AG04450 (cell line): ENCODE results near the gene HLA-DQB1. TPM values are rescaled to one million over a fixed set of nuclear protein-coding genes. Genes with fewer than 3 reads are reported as not detected.
"Not testable (repeated sequence)": the region's sequence is repeated elsewhere in the genome, so short reads cannot be mapped to it uniquely, and the experiment has no call there.

ENCODE experiments used
- CTCF ChIA-PET: fragments of 300-600, 350-600 bp; formaldehyde crosslinking; extraction: SDS; loops from one replicate; lab custom pipeline; 2022; ENCODE audit warnings: antibody characterized with exemption, inconsistent platforms; lab: Charles Lee
- POLR2A ChIA-PET: fragments of 350-600 bp; formaldehyde crosslinking; extraction: SDS; loops from one replicate; lab custom pipeline; 2021; ENCODE audit warnings: antibody characterized with exemption, inconsistent platforms; lab: Yijun Ruan, JAX
- DNase-seq: peaks from one replicate; pipeline ENCODE4 v3.0.0-alpha.2; 2011; ENCODE audit warnings: low read depth, low spot score
- H3K27ac ChIP-seq: one replicate; pipeline ENCODE4 v1.5.1; 2012; ENCODE audit warnings: low read depth, low read length, control low read depth
- H3K27me3 ChIP-seq: one replicate; pipeline ENCODE4 v1.6.0; 2012; ENCODE audit warnings: low read length; ENCODE audit not compliant: control insufficient read depth, insufficient read depth
- H3K4me3 ChIP-seq: 2 replicates; pipeline ENCODE4 v1.5.1; 2011; ENCODE audit warnings: mild to moderate bottlenecking, low read depth, low read length, control low read depth
- H3K9me3 ChIP-seq: 2 replicates; pipeline ENCODE4 v1.5.1; 2012; ENCODE audit warnings: low read length; ENCODE audit not compliant: control insufficient read depth, insufficient read depth
- CTCF ChIP-seq: IDR thresholded peaks from 2 replicates; pipeline ENCODE4 v1.5.1; 2011; ENCODE audit warnings: low read depth, low read length, control low read depth, inconsistent platforms
- polyA plus RNA-seq: library from polyadenylated mRNA; depleted of rRNA; stranded (reverse); fragments of >200 nt; gene quantifications from 2 replicates; pipeline ENCODE4 v1.2.3, GENCODE V29; 2011

Gene HLA-DQB1
- polyA plus RNA-seq, 1 experiment: not detected

- ChIA-PET CTCF (no interaction called here), POLR2A (no interaction called here)
- no peak for TF ChIP-seq CTCF
- no peak overlapping the region for H3K4me3 ChIP-seq
- H3K27me3 ChIP-seq: no peaks in the 10 kb centered on the region
- H3K9me3 ChIP-seq: no peaks in the 10 kb centered on the region
- no peak for DNase-seq
- no peak overlapping the region for H3K27ac ChIP-seq
Observed at GRCh38 chr6:32655203-32655710, 11.2 kb downstream of the HLA-DQB1 start.

GRCh38 chr6:32645047-32645703 lies 21.3 kb downstream of the HLA-DQB1 start:
- POLR2A ChIA-PET: no interaction called here
- H3K4me3 ChIP-seq: no peak overlapping the region
- CTCF ChIA-PET: no interaction called here
- H3K27ac ChIP-seq: no peak overlapping the region
- no peaks in the 10 kb centered on the region for H3K27me3 ChIP-seq
- DNase-seq: no peak
- TF ChIP-seq CTCF: no peak
- no peaks in the 10 kb centered on the region for H3K9me3 ChIP-seq

GRCh38 chr6:32643904-32644303 lies 22.6 kb downstream of the HLA-DQB1 start:
- no peak overlapping the region for H3K27ac ChIP-seq
- no peak for DNase-seq
- no peak overlapping the region for H3K4me3 ChIP-seq
- H3K9me3 ChIP-seq: no peaks in the 10 kb centered on the region
- ChIA-PET CTCF (no interaction called here), POLR2A (no interaction called here)
- H3K27me3 ChIP-seq: no peaks in the 10 kb centered on the region
- no peak for TF ChIP-seq CTCF

GRCh38 chr6:32642720-32643106 lies 23.7 kb downstream of the HLA-DQB1 start:
- ChIA-PET POLR2A (no interaction called here), CTCF (no interaction called here)
- Histone ChIP-seq H3K27ac (no peak overlapping the region), H3K27me3 (no peaks in the 10 kb centered on the region), H3K4me3 (no peak overlapping the region), H3K9me3 (no peaks in the 10 kb centered on the region)
- no peak for DNase-seq
- TF ChIP-seq CTCF: no peak

GRCh38 chr6:32641785-32642719 lies 24.4 kb downstream of the HLA-DQB1 start:
- POLR2A ChIA-PET, CTCF ChIA-PET, H3K27ac ChIP-seq, H3K9me3 ChIP-seq, H3K27me3 ChIP-seq, DNase-seq, H3K4me3 ChIP-seq: not testable (repeated sequence)
